GM10248 (cell line): ENCODE data around the gene PRKCH.

Source experiments
- CTCF ChIA-PET: fragments of 300-600 bp; sonication (Branson Sonifier 250); formaldehyde crosslinking; extraction: SDS; loops from one replicate; lab custom pipeline; 2021; ENCODE audit warnings: antibody characterized with exemption; lab: Yijun Ruan, JAX
- POLR2A ChIA-PET: fragments of 350-650 bp; sonication (Branson Sonifier 250); formaldehyde crosslinking; extraction: SDS; loops from one replicate; lab custom pipeline; 2020; ENCODE audit warnings: antibody characterized with exemption; lab: Yijun Ruan, JAX
- DNase-seq: peaks from one replicate; pipeline ENCODE4 v3.0.0; 2012; ENCODE audit errors: extremely low spot score
- TF ChIP-seq, protein P1 (sequence below): IDR thresholded peaks from 2 replicates; pipeline ENCODE4 v1.5.1; 2012; ENCODE audit warnings: mild to moderate bottlenecking, low read depth; ENCODE audit errors: extremely low read depth, missing control alignments, control extremely low read depth

The PRKCH gene

DNA sequence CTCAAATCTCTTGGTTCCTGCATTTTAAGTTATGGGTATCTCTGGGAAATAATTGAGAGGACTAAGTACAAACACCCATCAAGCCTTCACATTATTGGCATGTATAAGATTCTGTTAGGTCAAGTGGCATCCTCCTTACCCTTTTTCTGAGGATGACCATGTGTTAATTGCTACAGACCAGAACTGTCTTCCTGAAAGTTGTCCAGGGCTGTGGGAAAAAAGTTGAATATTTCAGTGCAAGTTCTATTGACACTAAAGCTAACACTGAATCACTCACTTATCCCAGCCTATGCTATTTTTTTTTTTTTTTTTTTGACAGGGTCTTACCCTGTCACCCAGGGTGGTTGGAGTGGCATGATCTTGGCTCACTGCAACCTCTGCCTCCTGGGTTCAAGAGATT lies 243.8 kb downstream of the PRKCH start:
- ChIA-PET CTCF (interaction anchor here (2.2 kb wide), 1 partner anchor 23 kb away, joined by 8 read pairs; no protein-coding TSS in a partner anchor), POLR2A (no interaction called here)
- TF ChIP-seq, protein P1, sequence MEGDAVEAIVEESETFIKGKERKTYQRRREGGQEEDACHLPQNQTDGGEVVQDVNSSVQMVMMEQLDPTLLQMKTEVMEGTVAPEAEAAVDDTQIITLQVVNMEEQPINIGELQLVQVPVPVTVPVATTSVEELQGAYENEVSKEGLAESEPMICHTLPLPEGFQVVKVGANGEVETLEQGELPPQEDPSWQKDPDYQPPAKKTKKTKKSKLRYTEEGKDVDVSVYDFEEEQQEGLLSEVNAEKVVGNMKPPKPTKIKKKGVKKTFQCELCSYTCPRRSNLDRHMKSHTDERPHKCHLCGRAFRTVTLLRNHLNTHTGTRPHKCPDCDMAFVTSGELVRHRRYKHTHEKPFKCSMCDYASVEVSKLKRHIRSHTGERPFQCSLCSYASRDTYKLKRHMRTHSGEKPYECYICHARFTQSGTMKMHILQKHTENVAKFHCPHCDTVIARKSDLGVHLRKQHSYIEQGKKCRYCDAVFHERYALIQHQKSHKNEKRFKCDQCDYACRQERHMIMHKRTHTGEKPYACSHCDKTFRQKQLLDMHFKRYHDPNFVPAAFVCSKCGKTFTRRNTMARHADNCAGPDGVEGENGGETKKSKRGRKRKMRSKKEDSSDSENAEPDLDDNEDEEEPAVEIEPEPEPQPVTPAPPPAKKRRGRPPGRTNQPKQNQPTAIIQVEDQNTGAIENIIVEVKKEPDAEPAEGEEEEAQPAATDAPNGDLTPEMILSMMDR: no peak
- no peak for DNase-seq

DNA sequence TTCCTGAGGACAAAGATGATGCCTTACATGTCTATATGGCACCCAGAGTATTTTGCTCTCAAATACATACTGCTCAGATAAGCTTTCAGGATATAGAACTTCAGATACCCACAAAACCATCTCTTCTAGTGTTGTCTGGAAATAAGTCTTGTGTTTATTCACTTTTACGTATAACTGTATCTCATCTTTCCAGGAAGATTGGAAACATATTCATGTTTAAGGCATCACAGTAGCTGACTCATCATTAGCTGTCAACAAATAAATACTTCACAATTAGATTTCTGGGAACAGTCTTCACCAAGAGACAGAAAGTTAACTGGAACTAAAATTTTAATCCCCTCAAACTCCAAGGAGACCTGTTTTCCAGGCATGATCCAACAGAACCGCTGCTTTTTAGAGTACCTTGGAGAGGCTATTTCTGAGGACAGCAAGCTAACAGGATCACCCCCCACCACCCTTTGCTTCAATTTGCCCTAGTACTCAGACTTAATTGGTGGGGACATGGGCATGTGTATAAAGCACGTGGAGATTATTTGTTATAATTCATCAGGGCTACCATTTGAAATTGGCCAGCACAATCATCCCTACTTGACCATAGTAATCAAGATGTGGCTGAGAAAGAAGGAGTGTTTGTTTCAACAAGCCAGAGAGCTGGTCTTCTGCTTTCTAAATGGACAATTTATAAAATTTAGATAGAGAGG lies 244.6 kb downstream of the PRKCH start:
- TF ChIP-seq, protein P1: no peak
- DNase-seq: no peak
- ChIA-PET CTCF (interaction anchor here (0.6 to 2.2 kb wide), 5 partner anchors 10 to 34 kb away, joined by 3 to 8 read pairs (median 3); no protein-coding TSS in a partner anchor), POLR2A (interaction anchor here (0.7 kb wide), 1 partner anchor 129 kb away, joined by 3 read pairs; the partner anchor contains the start of gene HIF1A)

DNA sequence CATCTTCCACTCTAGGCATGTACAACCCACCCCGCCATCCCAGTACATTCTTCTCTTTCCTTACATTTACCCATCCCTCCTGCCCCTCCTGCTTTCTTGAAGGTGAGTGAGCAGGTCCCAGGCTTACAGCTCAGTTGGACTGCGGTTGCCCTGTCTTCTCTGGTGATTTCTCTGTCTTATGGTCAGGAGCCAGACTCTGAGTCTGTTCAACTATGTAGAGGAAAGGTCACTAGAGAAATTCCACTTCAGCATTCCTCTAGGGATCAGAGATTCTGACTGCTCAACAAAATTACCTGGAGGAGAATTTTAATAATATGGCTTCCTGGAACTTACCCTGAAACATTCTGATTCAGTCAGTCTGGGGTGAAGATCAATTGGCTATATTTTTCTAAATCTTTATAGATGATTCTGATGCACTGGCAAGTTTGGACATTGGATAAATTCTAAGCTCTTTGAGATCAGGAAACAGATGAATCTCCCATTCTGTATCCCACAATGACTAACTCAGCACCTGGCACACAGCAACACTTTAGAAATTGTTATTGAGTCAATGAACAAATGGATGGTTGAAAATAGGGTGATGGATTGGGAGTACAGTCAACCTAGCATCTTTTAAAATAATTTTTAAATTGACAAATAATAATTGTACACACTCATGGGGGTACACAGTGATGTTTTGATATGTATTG lies 245.3 kb downstream of the PRKCH start:
- TF ChIP-seq, protein P1: no peak
- ChIA-PET POLR2A (interaction anchor here (0.7 kb wide), 1 partner anchor 128 kb away, joined by 3 read pairs; the partner anchor contains the start of gene HIF1A), CTCF (interaction anchor here (0.6 to 2.2 kb wide), 5 partner anchors 9 to 35 kb away, joined by 3 to 8 read pairs (median 3); no protein-coding TSS in a partner anchor)
- DNase-seq: no peak

DNA sequence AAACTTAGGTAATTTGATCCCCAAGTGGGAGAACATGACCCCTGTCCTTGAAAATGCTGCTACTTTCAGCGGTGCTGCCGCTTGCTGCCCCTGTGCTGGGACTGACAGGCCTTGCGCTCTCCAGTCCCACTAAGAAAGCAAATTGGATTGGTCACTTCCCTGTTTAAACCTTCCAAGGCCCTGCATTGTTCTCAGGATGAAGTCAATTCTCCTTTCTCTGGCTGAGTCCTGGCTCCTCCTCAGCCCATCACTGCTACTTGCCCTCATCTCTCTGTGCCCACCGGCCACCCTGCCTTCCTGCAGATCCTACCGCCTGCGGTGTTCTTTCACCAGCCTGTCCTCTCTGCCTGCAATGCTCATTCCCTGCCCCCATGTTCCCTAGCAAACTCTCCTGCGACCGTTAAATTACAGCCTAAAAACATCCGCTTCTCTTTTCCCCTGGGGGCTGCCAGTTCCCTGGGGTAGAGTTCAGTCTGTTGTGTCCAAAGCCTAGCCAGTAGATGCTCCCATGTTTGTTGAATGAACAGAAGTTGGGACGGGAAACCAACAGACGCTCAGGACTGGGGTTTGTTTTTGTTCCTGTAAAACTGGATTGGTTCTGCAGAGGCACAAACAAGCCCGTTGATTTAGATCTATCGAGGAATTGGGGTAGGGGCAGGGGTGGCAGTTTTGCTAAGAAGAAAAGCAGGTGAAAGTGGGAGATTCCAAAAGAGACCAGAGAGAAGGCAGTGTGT lies 246.6 kb downstream of the PRKCH start:
- TF ChIP-seq, protein P1: no peak
- ChIA-PET POLR2A (no interaction called here), CTCF (interaction anchor here (1.0 to 3.5 kb wide), 6 partner anchors 8 to 93 kb away, joined by 3 to 17 read pairs (median 5); no protein-coding TSS in a partner anchor)
- DNase-seq: peak; percentile 29

DNA sequence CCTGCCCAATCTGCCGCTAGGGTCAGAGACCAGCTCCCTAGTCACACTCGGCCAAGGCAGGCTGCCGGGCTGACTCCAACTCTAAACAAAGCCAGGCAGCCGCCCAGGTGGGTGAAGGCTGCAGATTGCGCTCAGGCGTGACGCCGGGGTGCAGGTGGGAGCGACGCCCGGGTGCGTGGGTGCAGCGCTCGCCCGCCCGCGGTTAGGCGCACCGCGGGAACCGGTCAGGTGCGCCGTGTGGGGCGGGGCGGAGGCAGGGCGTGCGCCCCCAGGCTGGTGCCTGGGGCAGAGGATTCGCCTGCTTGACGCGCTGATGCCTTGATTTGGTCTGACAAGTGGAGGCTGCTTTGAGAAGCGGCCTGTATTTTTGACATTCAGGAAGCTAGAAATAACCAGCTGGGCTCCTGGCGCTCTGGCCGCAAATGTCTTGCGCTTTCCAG lies 247.2 kb downstream of the PRKCH start:
- CTCF ChIA-PET: interaction anchor here (1.0 to 3.5 kb wide), 7 partner anchors 8 to 94 kb away, joined by 3 to 17 read pairs (median 5); no protein-coding TSS in a partner anchor
- POLR2A ChIA-PET: no interaction called here
- TF ChIP-seq, protein P1: peak; percentile 22
- DNase-seq: peak; percentile 75
